ENCODE measurements around the gene FAM110D.

DNA sequence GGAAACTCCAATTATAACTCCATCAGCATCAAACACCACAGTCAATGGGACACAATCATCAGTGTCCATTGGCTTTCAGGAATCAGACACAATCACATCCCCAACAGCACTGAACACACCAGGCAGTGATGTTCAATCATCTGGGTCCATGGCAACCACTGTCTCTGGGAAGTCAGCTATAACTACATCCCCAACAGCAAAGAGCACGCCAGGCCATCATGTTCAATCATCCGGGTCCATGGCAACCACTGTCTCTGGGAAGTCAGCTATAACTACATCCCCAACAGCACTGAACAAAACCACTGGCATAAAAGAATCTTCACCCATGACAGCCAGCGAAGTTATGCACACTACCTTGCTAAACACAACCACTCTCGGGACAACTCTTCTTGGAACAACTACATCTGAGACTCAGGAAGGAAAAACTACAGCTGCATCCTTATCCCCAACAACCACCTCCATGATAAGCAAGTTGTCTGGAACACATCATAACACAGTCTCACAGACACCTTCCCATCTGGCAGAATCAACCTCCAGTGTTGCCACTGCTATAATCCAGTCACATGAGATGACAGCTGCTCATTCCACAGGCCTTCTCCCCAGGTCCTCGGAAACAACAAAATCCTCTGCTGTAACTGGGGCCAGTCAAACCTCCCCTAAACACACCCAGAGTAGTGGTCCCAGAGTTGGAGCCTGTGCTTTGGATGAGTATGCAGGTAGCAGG lies 51.4 kb downstream of the FAM110D start:
- TF ChIP-seq FOXK2 (IDR thresholded peaks at IDR 0.05) (no peak), CREB1 (IDR thresholded peaks at IDR 0.05; ENCODE audit: low read depth) (no peak), POLR2A (IDR thresholded peaks at IDR 0.05; ENCODE audit: low read depth, low read length) (no peak), CHD1 (IDR thresholded peaks at IDR 0.05; ENCODE audit: low read depth, low read length) (no peak), BRCA1 (IDR thresholded peaks at IDR 0.05; ENCODE audit: low read depth, low read length) (no peak), FOS (IDR thresholded peaks at IDR 0.05; ENCODE audit: borderline replicate concordance, extremely low read depth, insufficient read length) (no peak), EP300 (IDR thresholded peaks at IDR 0.05; ENCODE audit: borderline replicate concordance in 1 of 2, control insufficient read depth in 1 of 2, low read depth in 2 of 2, low read length in 2 of 2) (no peak), EZH2 (IDR thresholded peaks at IDR 0.05; ENCODE audit: borderline replicate concordance, control insufficient read depth, low read depth, low read length) (no peak), TARDBP (IDR thresholded peaks at IDR 0.05; ENCODE audit: borderline replicate concordance) (no peak)
